Uterus (tissue), 2 donors: ENCODE data around the gene STYXL2.

Source experiments
- CTCF ChIP-seq, 4 experiments: fragments of 200-600 bp in 2 of 4; fragments of 450-650 bp in 2 of 4; sonication (generic) in 2 of 4; IDR thresholded peaks; one replicate each; pipeline ENCODE4 v1.5.1; 2016 to 2019; ENCODE audit warnings: antibody characterized with exemption in 4 of 4, mild to moderate bottlenecking in 2 of 4, moderate library complexity in 1 of 4
- POLR2A ChIP-seq, 2 donors: fragments of 450-650 bp; IDR thresholded peaks; one replicate each; pipeline ENCODE4 v1.6.1; 2016; ENCODE audit warnings: antibody characterized with exemption in 2 of 2, mild to moderate bottlenecking in 1 of 2, moderate library complexity in 1 of 2

GRCh38 chr1:167065471-167065870 lies 28.4 kb upstream of the STYXL2 start:
- TF ChIP-seq CTCF (IDR thresholded peaks at IDR 0.05) (no peak), POLR2A (IDR thresholded peaks at IDR 0.05) (no peak)
